HepG2 (cell line): Measurements from ENCODE around the gene SORD. TPM values are rescaled to one million over a fixed set of nuclear protein-coding genes. Genes with fewer than 3 reads are reported as not detected.
A peak's percentile ranks its signal among the peaks of the same experiment; 100 is the strongest.
"Not testable (repeated sequence)": the region's sequence is repeated elsewhere in the genome, so short reads cannot be mapped to it uniquely, and the experiment has no call there.

Source experiments
- ATAC-seq: fragments of 200-7000 bp; cut with Tn5 transposase; 3 replicates; pipeline ENCODE4 v1.9.1; 2020; ENCODE audit warnings: mild to moderate bottlenecking, moderate library complexity
- BruUV-seq: library from RNA; stranded (reverse); fragments of 400-500 nt; replicated peaks from 2 replicates; lab custom pipeline; 2021; lab: Mats Ljungman, UMichigan
- CTCF ChIA-PET: fragments of 300-600 bp; formaldehyde crosslinking; extraction: SDS; loops from one replicate; lab custom pipeline; 2021; ENCODE audit warnings: low total read pairs, inconsistent platforms, low intra/inter-chr PET ratio; lab: Yijun Ruan, JAX
- POLR2A ChIA-PET: fragments of 350-600 bp; sonication (Branson Sonifier 250); formaldehyde crosslinking; loops from one replicate; lab custom pipeline; 2020; ENCODE audit warnings: antibody characterized with exemption, inconsistent platforms; lab: Yijun Ruan, JAX
- DNase-seq: peaks from one replicate; pipeline ENCODE4 v3.0.0-alpha.2; 2015; ENCODE audit warnings: low spot score
- FAIRE-seq: peaks from 3 replicates; lab custom pipeline; 2011; peaks lifted over from hg19 to GRCh38; lab: Jason Lieb, UNC
- H2AFZ ChIP-seq: one replicate; pipeline ENCODE4 v1.6.1; 2011; ENCODE audit warnings: low read length, inconsistent platforms
- H3K27ac ChIP-seq: fragments of 300-600 bp; 3 replicates; pipeline ENCODE4 v1.8.0; 2011; ENCODE audit warnings: mixed run types, mild to moderate bottlenecking, mixed read lengths, low read length, inconsistent platforms; ENCODE audit not compliant: insufficient read depth; ENCODE audit errors: extremely low read length
- H3K27me3 ChIP-seq, 2 experiments: fragments of 200-600 bp in 1 of 2; 2 replicates in 1 of 2; 3 replicates in 1 of 2; pipeline versions ENCODE4 v1.6.0 to v1.8.0; 2011; ENCODE audit warnings: low read length in 2 of 2, mild to moderate bottlenecking in 2 of 2, moderate library complexity in 2 of 2, inconsistent platforms in 1 of 2; ENCODE audit not compliant: insufficient read depth in 2 of 2, control insufficient read depth in 1 of 2
- H3K36me3 ChIP-seq, 2 experiments: fragments of 200-600 bp in 1 of 2; replicated peaks in 1 of 2; 2 replicates in 1 of 2; 3 replicates in 1 of 2; pipeline versions ENCODE4 v1.5.1 to v1.8.0; 2011; ENCODE audit warnings: low read length in 2 of 2, inconsistent platforms in 1 of 2; ENCODE audit not compliant: insufficient read depth in 2 of 2, control insufficient read depth in 1 of 2
- H3K4me1 ChIP-seq: 2 replicates; pipeline ENCODE4 v1.5.1; 2012; ENCODE audit warnings: low read length, inconsistent platforms; ENCODE audit not compliant: insufficient read depth
- H3K4me2 ChIP-seq: 2 replicates; pipeline ENCODE4 v1.6.0; 2011; ENCODE audit warnings: low read depth, low read length, inconsistent platforms
- H3K4me3 ChIP-seq, 3 experiments: fragments of 200-600 bp in 1 of 3; sonication (generic), shearing (Covaris generic) in 1 of 3; replicated peaks in 1 of 3; 2 replicates each; pipeline ENCODE4 v1.5.1; 2011 to 2016; ENCODE audit warnings: low read length in 3 of 3, inconsistent platforms in 2 of 3, low read depth in 2 of 3, mild to moderate bottlenecking in 2 of 3, control low read depth in 1 of 3, mixed read lengths in 1 of 3; ENCODE audit not compliant: insufficient read depth in 1 of 3
- H3K79me2 ChIP-seq: one replicate; pipeline ENCODE4 v1.6.1; 2011; ENCODE audit warnings: low read length, inconsistent platforms; ENCODE audit not compliant: insufficient read depth
- H3K9ac ChIP-seq: 2 replicates; pipeline ENCODE4 v1.6.0; 2011; ENCODE audit warnings: mild to moderate bottlenecking, low read depth, low read length, inconsistent platforms; ENCODE audit not compliant: insufficient read depth
- H3K9me3 ChIP-seq: 2 replicates; pipeline ENCODE4 v1.5.1; 2012; ENCODE audit warnings: mild to moderate bottlenecking, low read length
- H4K20me1 ChIP-seq: 2 replicates; pipeline ENCODE4 v1.6.0; 2011; ENCODE audit warnings: inconsistent platforms, mild to moderate bottlenecking, low read length, moderate library complexity; ENCODE audit not compliant: insufficient read depth
- BORCS8-MEF2B ChIP-seq: sonication (generic); formaldehyde crosslinking; IDR thresholded peaks from 2 replicates; pipeline ENCODE4 v1.8.0; 2022; ENCODE audit warnings: mild to moderate bottlenecking, missing genetic modification reagents
- CEBPB ChIP-seq: IDR thresholded peaks from 2 replicates; pipeline ENCODE4 v1.6.1; 2011; ENCODE audit warnings: low read depth, low read length, improper control_type of control experiment, borderline replicate concordance
- GATAD2A ChIP-seq: IDR thresholded peaks from 2 replicates; pipeline ENCODE4 v1.6.1; 2016
- NCOR1 ChIP-seq: fragments of 200-600 bp; sonication (generic); IDR thresholded peaks from 2 replicates; pipeline ENCODE4 v1.7.0; 2017; ENCODE audit warnings: antibody characterized with exemption, low read length, borderline replicate concordance
- PHF21A ChIP-seq: sonication (generic); formaldehyde crosslinking; IDR thresholded peaks from 2 replicates; pipeline ENCODE4 v1.5.0; 2020; ENCODE audit warnings: mild to moderate bottlenecking, missing genetic modification reagents
- RCOR2 ChIP-seq: IDR thresholded peaks from 2 replicates; pipeline ENCODE4 v1.6.1; 2016; ENCODE audit warnings: missing biosample characterization, missing genetic modification reagents
- SOX6 ChIP-seq, 2 experiments: fragments of 450-650 bp in 1 of 2; sonication (generic) in 1 of 2; formaldehyde crosslinking in 1 of 2; IDR thresholded peaks; 2 replicates each; pipeline versions ENCODE4 v1.4.0 to v1.6.1; 2017 to 2020; ENCODE audit warnings: antibody characterized with exemption in 1 of 2, mild to moderate bottlenecking in 1 of 2, missing genetic modification reagents in 1 of 2
- SP5 ChIP-seq: IDR thresholded peaks from 2 replicates; pipeline ENCODE4 v1.6.1; 2016; ENCODE audit warnings: low read depth, borderline replicate concordance
- YEATS4 ChIP-seq: sonication (generic); formaldehyde crosslinking; IDR thresholded peaks from 2 replicates; pipeline ENCODE4 v1.4.0; 2020; ENCODE audit warnings: missing genetic modification reagents, borderline replicate concordance
- ZBTB33 ChIP-seq: sonication (generic); formaldehyde crosslinking; IDR thresholded peaks from 2 replicates; pipeline ENCODE4 v1.4.0; 2020; ENCODE audit warnings: missing genetic modification reagents
- ZNF264 ChIP-seq: sonication (generic); formaldehyde crosslinking; IDR thresholded peaks from 2 replicates; pipeline ENCODE4 v1.4.0; 2020; ENCODE audit warnings: missing genetic modification reagents
- ZNF296 ChIP-seq: sonication (generic); formaldehyde crosslinking; conservative IDR thresholded peaks from 2 replicates; pipeline ENCODE4 v1.5.0; 2020; ENCODE audit warnings: mild to moderate bottlenecking, missing genetic modification reagents
- ZNF710 ChIP-seq: sonication (generic); formaldehyde crosslinking; IDR thresholded peaks from 2 replicates; pipeline ENCODE4 v1.5.0; 2020; ENCODE audit warnings: mild to moderate bottlenecking, missing genetic modification reagents, borderline replicate concordance
- WGBS: methylation state at CpG from one replicate; pipeline ENCODE4 v1.1.6; 2017; ENCODE audit warnings: low lambda C conversion rate; 5-methylcytosine and 5-hydroxymethylcytosine counted together
- in situ Hi-C: cut with HindIII; loops from 2 replicates; pipeline ENCODE4 v1.10.0; 2017; ENCODE audit warnings: low pct_unique_long_range_greater_than_20kb; ENCODE audit not compliant: extremely low pct_ligation_motif_present
- intact Hi-C: fragments of 100-400 bp; cut with micrococcal nuclease; formaldehyde crosslinking; loops from one replicate; pipeline ENCODE4 v1.10.0; 2022; ENCODE audit not compliant: unreplicated experiment
- polyA plus RNA-seq, 8 experiments: library from polyadenylated mRNA; depleted of rRNA in 3 of 8; stranded (reverse) in 7 of 8; unstranded in 1 of 8; fragments of >200 nt; fragmentation: Illumina TruSeq in 4 of 8; extraction: Trizol in 4 of 8; gene quantifications; 2 replicates each; pipeline versions ENCODE4 v1.2.1 to v1.2.3, GENCODE V29; 2011 to 2016; ENCODE audit warnings: low read depth in 4 of 8, missing spikeins in 1 of 8, mixed read lengths in 1 of 8; ENCODE audit not compliant: insufficient read depth in 1 of 8
- total RNA-seq, 5 experiments: library from RNA; depleted of rRNA; stranded (reverse); fragments of >200 nt; fragmentation: Illumina TruSeq; extraction: Trizol; gene quantifications; 2 replicates each; pipeline ENCODE4 v1.2.3, GENCODE V29; 2016; ENCODE audit warnings: low read depth in 1 of 5
- TF ChIP-seq, protein P1 (sequence below): fragments of 450-650 bp; IDR thresholded peaks from 2 replicates; pipeline ENCODE4 v1.6.1; 2017; ENCODE audit warnings: mild to moderate bottlenecking
- TF ChIP-seq, protein P2 (sequence below): sonication (generic); formaldehyde crosslinking; IDR thresholded peaks from 2 replicates; pipeline ENCODE4 v1.9.0; 2021; ENCODE audit warnings: missing genetic modification reagents, borderline replicate concordance

Gene SORD
- total and polyA plus RNA-seq, 2 of the 13 experiments (the other 11 are each of a cell fraction or from before 2014, with no cell fraction given), result 59.1 to 95.3 TPM

- peak; percentile 14; the same call in 1 of the 2 replicates for TF ChIP-seq ZBTB33 (CRISPR knock-in tag)
- 0 out of 2 replicates have a peak, but pooled peaks have one; percentile 29 for TF ChIP-seq ZNF710 (CRISPR knock-in tag)
- TF ChIP-seq SOX6 (IDR thresholded peaks at IDR 0.05), result not testable (repeated sequence)
- peak; percentile 45; the same call in 1 of the 2 replicates for TF ChIP-seq SOX6 (CRISPR knock-in tag; IDR thresholded peaks at IDR 0.05)
- 0 out of 2 replicates have a peak, but pooled peaks have one; percentile 20 for TF ChIP-seq PHF21A (CRISPR knock-in tag)
- TF ChIP-seq CEBPB, result peak; percentile 61; the same call in 1 of the 2 replicates
- peak; percentile 49; the same call in 1 of the 2 replicates for TF ChIP-seq GATAD2A (CRISPR knock-in tag)
Measured at GRCh38 chr15:45025627-45026026, 2.6 kb downstream of the SORD start (continued).

DNA sequence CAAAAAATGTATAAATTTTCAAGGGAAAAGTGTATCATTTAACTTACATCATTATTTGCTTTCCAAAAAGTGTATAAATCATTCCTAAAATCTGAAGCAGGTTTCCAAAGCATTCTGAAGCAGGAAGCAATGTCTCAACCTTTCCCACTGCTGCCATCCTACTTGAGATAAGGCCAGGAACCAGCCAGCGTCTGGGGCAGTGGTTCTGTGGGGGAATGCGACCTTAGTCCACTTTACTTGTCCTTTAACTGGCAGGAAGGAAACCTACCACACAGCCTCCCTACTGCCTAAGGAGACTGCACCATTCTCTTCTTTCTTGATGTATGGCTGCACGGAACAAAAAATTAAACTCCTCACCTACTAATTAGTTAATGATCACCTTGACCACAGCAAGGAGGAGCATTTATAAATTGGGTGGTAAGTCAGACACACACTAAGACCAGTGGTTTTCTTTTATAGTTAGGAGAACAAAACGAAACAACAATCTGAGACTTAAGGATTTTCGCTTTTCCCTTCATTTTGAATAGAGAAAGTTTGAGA lies 3.7 kb downstream of the SORD start:
- in situ Hi-C loops, result loop anchor here (5.0 kb wide), 1 partner anchor 54 kb away; no protein-coding TSS in a partner anchor
- ATAC-seq (no peak), FAIRE-seq (no peak), DNase-seq (no peak)
- H4K20me1 ChIP-seq, result no peaks in the 10 kb centered on the region
- peaks cover 50% of the 10 kb centered on the region for H3K79me2 ChIP-seq
- no peak overlapping the region for H3K27ac ChIP-seq
- POLR2A ChIA-PET, result no interaction called here
- no peaks in the 10 kb centered on the region for H3K9me3 ChIP-seq
- no peak overlapping the region for H3K9ac ChIP-seq
- H3K4me3 ChIP-seq, result no peak overlapping the region
- intact Hi-C loops, result no loop called here
- no peaks in the 10 kb centered on the region; a peak in 1 of 5 replicates for H3K27me3 ChIP-seq
- WGBS, result 87% methylated on average over 5 of the region's 5 CpGs
- BruUV-seq, result no TSS peak
- CTCF ChIA-PET, result no interaction called here
- H3K4me2 ChIP-seq, result peak overlapping the region; percentile 99
- peaks cover 66% of the 10 kb centered on the region for H3K4me1 ChIP-seq
- H3K36me3 ChIP-seq, result peaks cover 6 to 28% of the 10 kb centered on the region in 2 experiments
- H2AFZ ChIP-seq, result no peak overlapping the region
- TF ChIP-seq NCOR1, result no peak
- TF ChIP-seq ZNF264 (CRISPR knock-in tag), result no peak
- no peak for TF ChIP-seq ZNF296
- no peak for TF ChIP-seq RCOR2
- no peak for TF ChIP-seq YEATS4 (CRISPR knock-in tag)
- TF ChIP-seq BORCS8-MEF2B, result no peak
- TF ChIP-seq, protein P1, sequence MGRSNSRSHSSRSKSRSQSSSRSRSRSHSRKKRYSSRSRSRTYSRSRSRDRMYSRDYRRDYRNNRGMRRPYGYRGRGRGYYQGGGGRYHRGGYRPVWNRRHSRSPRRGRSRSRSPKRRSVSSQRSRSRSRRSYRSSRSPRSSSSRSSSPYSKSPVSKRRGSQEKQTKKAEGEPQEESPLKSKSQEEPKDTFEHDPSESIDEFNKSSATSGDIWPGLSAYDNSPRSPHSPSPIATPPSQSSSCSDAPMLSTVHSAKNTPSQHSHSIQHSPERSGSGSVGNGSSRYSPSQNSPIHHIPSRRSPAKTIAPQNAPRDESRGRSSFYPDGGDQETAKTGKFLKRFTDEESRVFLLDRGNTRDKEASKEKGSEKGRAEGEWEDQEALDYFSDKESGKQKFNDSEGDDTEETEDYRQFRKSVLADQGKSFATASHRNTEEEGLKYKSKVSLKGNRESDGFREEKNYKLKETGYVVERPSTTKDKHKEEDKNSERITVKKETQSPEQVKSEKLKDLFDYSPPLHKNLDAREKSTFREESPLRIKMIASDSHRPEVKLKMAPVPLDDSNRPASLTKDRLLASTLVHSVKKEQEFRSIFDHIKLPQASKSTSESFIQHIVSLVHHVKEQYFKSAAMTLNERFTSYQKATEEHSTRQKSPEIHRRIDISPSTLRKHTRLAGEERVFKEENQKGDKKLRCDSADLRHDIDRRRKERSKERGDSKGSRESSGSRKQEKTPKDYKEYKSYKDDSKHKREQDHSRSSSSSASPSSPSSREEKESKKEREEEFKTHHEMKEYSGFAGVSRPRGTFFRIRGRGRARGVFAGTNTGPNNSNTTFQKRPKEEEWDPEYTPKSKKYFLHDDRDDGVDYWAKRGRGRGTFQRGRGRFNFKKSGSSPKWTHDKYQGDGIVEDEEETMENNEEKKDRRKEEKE, result no peak
- no peak for TF ChIP-seq SP5 (CRISPR knock-in tag)
- TF ChIP-seq, protein P2, sequence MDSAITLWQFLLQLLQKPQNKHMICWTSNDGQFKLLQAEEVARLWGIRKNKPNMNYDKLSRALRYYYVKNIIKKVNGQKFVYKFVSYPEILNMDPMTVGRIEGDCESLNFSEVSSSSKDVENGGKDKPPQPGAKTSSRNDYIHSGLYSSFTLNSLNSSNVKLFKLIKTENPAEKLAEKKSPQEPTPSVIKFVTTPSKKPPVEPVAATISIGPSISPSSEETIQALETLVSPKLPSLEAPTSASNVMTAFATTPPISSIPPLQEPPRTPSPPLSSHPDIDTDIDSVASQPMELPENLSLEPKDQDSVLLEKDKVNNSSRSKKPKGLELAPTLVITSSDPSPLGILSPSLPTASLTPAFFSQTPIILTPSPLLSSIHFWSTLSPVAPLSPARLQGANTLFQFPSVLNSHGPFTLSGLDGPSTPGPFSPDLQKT (CRISPR knock-in tag), result no peak
